ENCODE measurements around the gene PATJ.

The PATJ gene

DNA sequence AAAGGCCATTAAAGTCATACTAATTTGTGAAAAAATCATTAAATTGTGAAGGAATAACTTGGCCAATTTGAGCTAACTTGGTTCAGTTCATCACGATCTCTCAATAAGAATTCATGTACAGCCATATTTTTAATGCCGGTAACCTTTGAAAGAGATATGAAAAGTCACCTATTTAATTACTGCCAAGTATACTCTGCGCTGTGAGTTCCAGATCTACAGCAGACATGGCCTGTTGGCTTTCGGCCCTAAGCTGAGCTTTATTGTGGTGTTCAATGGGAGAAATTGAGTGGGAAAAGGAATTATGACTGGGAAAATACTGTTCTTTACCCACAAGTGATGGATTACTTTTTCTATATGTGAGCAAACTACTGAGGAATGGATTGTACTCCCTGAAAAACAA, 292.5 kb downstream of the PATJ start:
- Histone ChIP-seq H3K27me3 (ENCODE audit: control insufficient read depth, insufficient read depth, low read length, poor library complexity, severe bottlenecking) (no peaks in the 10 kb centered on the region), H3K36me3 (ENCODE audit: control insufficient read depth, insufficient read depth, low read length) (no peaks in the 10 kb centered on the region), H3K4me3 (ENCODE audit: insufficient read depth, low read depth, low read length) (no peak overlapping the region), H3K27ac (ENCODE audit: insufficient read depth, low read depth, low read length, poor library complexity, severe bottlenecking) (no peak overlapping the region), H3K4me1 (ENCODE audit: control insufficient read depth, insufficient read depth, low read length) (no peaks in the 10 kb centered on the region), H3K9me3 (ENCODE audit: control insufficient read depth, low read length) (no peaks in the 10 kb centered on the region)
- 81 to 88% methylated on average over 4 of the region's 4 CpGs for WGBS, 2 experiments

- Histone ChIP-seq H3K27me3 (ENCODE audit: control insufficient read depth, insufficient read depth, low read length, poor library complexity, severe bottlenecking) (no peaks in the 10 kb centered on the region), H3K36me3 (ENCODE audit: control insufficient read depth, insufficient read depth, low read length) (no peaks in the 10 kb centered on the region), H3K4me1 (ENCODE audit: control insufficient read depth, insufficient read depth, low read length) (no peaks in the 10 kb centered on the region), H3K4me3 (ENCODE audit: insufficient read depth, low read depth, low read length) (no peak overlapping the region), H3K9me3 (ENCODE audit: control insufficient read depth, low read length) (no peaks in the 10 kb centered on the region), H3K27ac (ENCODE audit: insufficient read depth, low read depth, low read length, poor library complexity, severe bottlenecking) (no peak overlapping the region)
- 84 to 90% methylated on average over 1 of the region's 1 CpG for WGBS, 2 experiments
These were observed 295.0 kb downstream of the PATJ start for GRCh38 chr1:62037274-62037673.

- no peaks in the 10 kb centered on the region for H3K9me3 ChIP-seq (ENCODE audit: control insufficient read depth, low read length)
- no peaks in the 10 kb centered on the region for H3K4me1 ChIP-seq (ENCODE audit: control insufficient read depth, insufficient read depth, low read length)
- no peak overlapping the region for H3K27ac ChIP-seq (ENCODE audit: insufficient read depth, low read depth, low read length, poor library complexity, severe bottlenecking)
- 90 to 98% methylated on average over 6 of the region's 7 CpGs for WGBS, 2 experiments
- no peak overlapping the region for H3K4me3 ChIP-seq (ENCODE audit: insufficient read depth, low read depth, low read length)
- H3K27me3 ChIP-seq (ENCODE audit: control insufficient read depth, insufficient read depth, low read length, poor library complexity, severe bottlenecking): no peaks in the 10 kb centered on the region
- no peaks in the 10 kb centered on the region for H3K36me3 ChIP-seq (ENCODE audit: control insufficient read depth, insufficient read depth, low read length)
These were observed 296.5 kb downstream of the PATJ start for GRCh38 chr1:62038594-62039284.

DNA sequence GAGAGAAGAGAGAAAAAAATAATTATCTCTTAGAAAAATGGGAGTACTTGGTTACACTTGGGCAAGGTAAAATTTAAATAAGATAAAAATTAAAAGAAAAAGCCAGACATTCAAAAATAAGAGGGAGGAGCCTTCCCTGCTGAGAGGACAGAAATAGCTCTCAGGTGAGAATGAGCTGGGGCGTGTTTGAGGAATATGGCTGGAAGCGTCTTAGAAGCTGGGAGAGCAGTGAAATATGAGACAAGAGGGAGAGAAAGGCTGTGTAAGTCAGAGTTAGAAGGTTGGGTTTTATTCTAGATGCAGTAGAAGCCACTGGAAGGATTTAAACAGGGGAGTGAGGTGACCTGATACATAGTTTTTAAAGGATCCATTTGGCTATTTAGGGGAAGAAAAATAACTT, 298.2 kb downstream of the PATJ start:
- no peak overlapping the region for H3K27ac ChIP-seq (ENCODE audit: insufficient read depth, low read depth, low read length, poor library complexity, severe bottlenecking)
- 48 to 56% methylated on average over 2 of the region's 2 CpGs for WGBS, 2 experiments
- H3K4me1 ChIP-seq (ENCODE audit: control insufficient read depth, insufficient read depth, low read length): peaks cover 3% of the 10 kb centered on the region
- no peaks in the 10 kb centered on the region for H3K9me3 ChIP-seq (ENCODE audit: control insufficient read depth, low read length)
- no peaks in the 10 kb centered on the region for H3K27me3 ChIP-seq (ENCODE audit: control insufficient read depth, insufficient read depth, low read length, poor library complexity, severe bottlenecking)
- H3K4me3 ChIP-seq (ENCODE audit: insufficient read depth, low read depth, low read length): no peak overlapping the region
- H3K36me3 ChIP-seq (ENCODE audit: control insufficient read depth, insufficient read depth, low read length): no peaks in the 10 kb centered on the region

DNA sequence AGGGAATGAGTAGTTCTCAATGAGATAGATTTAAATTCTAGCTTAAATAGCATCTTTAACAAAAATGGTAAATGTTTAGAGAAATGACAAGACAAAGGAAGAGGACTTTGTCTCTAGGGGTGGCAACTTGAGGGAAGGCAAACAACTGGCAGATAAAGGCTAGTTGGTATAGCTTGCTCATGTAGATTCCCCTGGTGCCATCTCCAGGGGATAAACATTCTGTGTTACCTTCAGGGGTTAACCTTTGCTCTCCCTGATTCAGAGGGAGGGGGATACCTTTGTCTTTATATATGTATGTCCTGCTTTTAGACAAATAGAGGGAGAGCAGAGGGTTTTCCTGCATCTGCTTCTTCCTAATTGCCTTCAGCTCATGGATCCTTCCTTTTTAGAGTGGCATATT, 298.7 kb downstream of the PATJ start:
- H3K27me3 ChIP-seq (ENCODE audit: control insufficient read depth, insufficient read depth, low read length, poor library complexity, severe bottlenecking): no peaks in the 10 kb centered on the region
- H3K4me1 ChIP-seq (ENCODE audit: control insufficient read depth, insufficient read depth, low read length): peaks cover 6% of the 10 kb centered on the region
- no peak overlapping the region for H3K4me3 ChIP-seq (ENCODE audit: insufficient read depth, low read depth, low read length)
- no peak overlapping the region for H3K27ac ChIP-seq (ENCODE audit: insufficient read depth, low read depth, low read length, poor library complexity, severe bottlenecking)
- H3K9me3 ChIP-seq (ENCODE audit: control insufficient read depth, low read length): no peaks in the 10 kb centered on the region
- H3K36me3 ChIP-seq (ENCODE audit: control insufficient read depth, insufficient read depth, low read length): no peaks in the 10 kb centered on the region

GRCh38 chr1:62043154-62043553, 300.9 kb downstream of the PATJ start:
- Histone ChIP-seq H3K36me3 (ENCODE audit: control insufficient read depth, insufficient read depth, low read length) (no peaks in the 10 kb centered on the region), H3K27ac (ENCODE audit: insufficient read depth, low read depth, low read length, poor library complexity, severe bottlenecking) (no peak overlapping the region), H3K27me3 (ENCODE audit: control insufficient read depth, insufficient read depth, low read length, poor library complexity, severe bottlenecking) (no peaks in the 10 kb centered on the region), H3K4me3 (ENCODE audit: insufficient read depth, low read depth, low read length) (no peak overlapping the region), H3K4me1 (ENCODE audit: control insufficient read depth, insufficient read depth, low read length) (peaks cover 6% of the 10 kb centered on the region), H3K9me3 (ENCODE audit: control insufficient read depth, low read length) (no peaks in the 10 kb centered on the region)

- H3K4me3 ChIP-seq (ENCODE audit: insufficient read depth, low read depth, low read length): no peak overlapping the region
- WGBS, 2 experiments: 66 to 75% methylated on average over 6 of the region's 6 CpGs
- H3K36me3 ChIP-seq (ENCODE audit: control insufficient read depth, insufficient read depth, low read length): no peaks in the 10 kb centered on the region
- no peaks in the 10 kb centered on the region for H3K9me3 ChIP-seq (ENCODE audit: control insufficient read depth, low read length)
- no peaks in the 10 kb centered on the region for H3K27me3 ChIP-seq (ENCODE audit: control insufficient read depth, insufficient read depth, low read length, poor library complexity, severe bottlenecking)
- H3K4me1 ChIP-seq (ENCODE audit: control insufficient read depth, insufficient read depth, low read length): peaks cover 6% of the 10 kb centered on the region
- H3K27ac ChIP-seq (ENCODE audit: insufficient read depth, low read depth, low read length, poor library complexity, severe bottlenecking): no peak overlapping the region
These were observed 303.3 kb downstream of the PATJ start for GRCh38 chr1:62045574-62045973.

- Histone ChIP-seq H3K27ac (ENCODE audit: insufficient read depth, low read depth, low read length, poor library complexity, severe bottlenecking) (no peak overlapping the region), H3K27me3 (ENCODE audit: control insufficient read depth, insufficient read depth, low read length, poor library complexity, severe bottlenecking) (no peaks in the 10 kb centered on the region), H3K9me3 (ENCODE audit: control insufficient read depth, low read length) (no peaks in the 10 kb centered on the region), H3K36me3 (ENCODE audit: control insufficient read depth, insufficient read depth, low read length) (no peaks in the 10 kb centered on the region), H3K4me3 (ENCODE audit: insufficient read depth, low read depth, low read length) (no peak overlapping the region), H3K4me1 (ENCODE audit: control insufficient read depth, insufficient read depth, low read length) (peaks cover 6% of the 10 kb centered on the region)
- WGBS, 2 experiments: 94 to 96% methylated on average over 6 to 7 of the region's 7 CpGs
These were observed 304.6 kb downstream of the PATJ start for GRCh38 chr1:62046927-62047326.

- Histone ChIP-seq H3K36me3 (ENCODE audit: control insufficient read depth, insufficient read depth, low read length) (no peaks in the 10 kb centered on the region), H3K4me3 (ENCODE audit: insufficient read depth, low read depth, low read length) (no peak overlapping the region), H3K9me3 (ENCODE audit: control insufficient read depth, low read length) (no peaks in the 10 kb centered on the region), H3K27ac (ENCODE audit: insufficient read depth, low read depth, low read length, poor library complexity, severe bottlenecking) (no peak overlapping the region), H3K4me1 (ENCODE audit: control insufficient read depth, insufficient read depth, low read length) (peaks cover 6% of the 10 kb centered on the region), H3K27me3 (ENCODE audit: control insufficient read depth, insufficient read depth, low read length, poor library complexity, severe bottlenecking) (no peaks in the 10 kb centered on the region)
- 91 to 95% methylated on average over 1 to 3 of the region's 3 CpGs for WGBS, 2 experiments
These were observed 307.9 kb downstream of the PATJ start for GRCh38 chr1:62050165-62050564.

- Histone ChIP-seq H3K4me3 (ENCODE audit: insufficient read depth, low read depth, low read length) (no peak overlapping the region), H3K27ac (ENCODE audit: insufficient read depth, low read depth, low read length, poor library complexity, severe bottlenecking) (no peak overlapping the region), H3K36me3 (ENCODE audit: control insufficient read depth, insufficient read depth, low read length) (no peaks in the 10 kb centered on the region), H3K4me1 (ENCODE audit: control insufficient read depth, insufficient read depth, low read length) (no peaks in the 10 kb centered on the region), H3K27me3 (ENCODE audit: control insufficient read depth, insufficient read depth, low read length, poor library complexity, severe bottlenecking) (no peaks in the 10 kb centered on the region), H3K9me3 (ENCODE audit: control insufficient read depth, low read length) (no peaks in the 10 kb centered on the region)
These were observed 310.7 kb downstream of the PATJ start for GRCh38 chr1:62052946-62053345.

- H3K9me3 ChIP-seq (ENCODE audit: control insufficient read depth, low read length): no peaks in the 10 kb centered on the region
- 100% methylated on average over 1 of the region's 1 CpG for whole genome bisulfite sequencing, 2 experiments
These were observed 311.9 kb downstream of the PATJ start for GRCh38 chr1:62054188-62054587.

More at GRCh38 chr1:62054188-62054587, 311.9 kb downstream of the PATJ start:
- Histone ChIP-seq H3K27me3 (ENCODE audit: control insufficient read depth, insufficient read depth, low read length, poor library complexity, severe bottlenecking) (no peaks in the 10 kb centered on the region), H3K36me3 (ENCODE audit: control insufficient read depth, insufficient read depth, low read length) (no peaks in the 10 kb centered on the region), H3K4me1 (ENCODE audit: control insufficient read depth, insufficient read depth, low read length) (no peaks in the 10 kb centered on the region), H3K27ac (ENCODE audit: insufficient read depth, low read depth, low read length, poor library complexity, severe bottlenecking) (no peak overlapping the region), H3K4me3 (ENCODE audit: insufficient read depth, low read depth, low read length) (no peak overlapping the region)

Data from ectodermal cell (in vitro differentiated cells).